GM21423 (cell line): ENCODE results near the gene NHSL2.

Experiments used
- ATAC-seq: cut with Tn5 transposase; IDR thresholded peaks from one replicate; pipeline ENCODE4 v1.9.1; 2021; ENCODE audit warnings: mild to moderate bottlenecking, moderate library complexity; ENCODE audit not compliant: unreplicated experiment

The NHSL2 gene

GRCh38 chrX:72125331-72126047 is 214.8 kb downstream of the NHSL2 start:
- no peak for ATAC-seq

DNA sequence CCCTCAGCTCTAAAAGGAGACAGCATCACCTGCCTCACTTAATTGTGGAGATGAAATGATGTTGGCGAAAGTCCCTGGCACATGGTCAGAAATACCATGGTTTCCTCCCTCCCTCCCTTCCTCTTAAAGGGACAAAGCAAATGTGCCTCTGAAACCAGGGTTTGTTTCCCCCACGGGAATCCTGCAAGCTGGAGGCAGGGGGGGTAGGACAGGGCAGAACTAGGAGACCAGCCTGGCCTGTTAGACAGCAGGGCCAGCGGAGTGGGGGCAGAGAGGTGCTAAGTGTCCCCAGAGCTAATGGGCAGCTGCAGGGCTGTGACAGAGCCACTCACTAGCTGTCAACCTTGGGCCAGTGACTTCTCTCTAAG is 215.4 kb downstream of the NHSL2 start:
- no peak for ATAC-seq

DNA sequence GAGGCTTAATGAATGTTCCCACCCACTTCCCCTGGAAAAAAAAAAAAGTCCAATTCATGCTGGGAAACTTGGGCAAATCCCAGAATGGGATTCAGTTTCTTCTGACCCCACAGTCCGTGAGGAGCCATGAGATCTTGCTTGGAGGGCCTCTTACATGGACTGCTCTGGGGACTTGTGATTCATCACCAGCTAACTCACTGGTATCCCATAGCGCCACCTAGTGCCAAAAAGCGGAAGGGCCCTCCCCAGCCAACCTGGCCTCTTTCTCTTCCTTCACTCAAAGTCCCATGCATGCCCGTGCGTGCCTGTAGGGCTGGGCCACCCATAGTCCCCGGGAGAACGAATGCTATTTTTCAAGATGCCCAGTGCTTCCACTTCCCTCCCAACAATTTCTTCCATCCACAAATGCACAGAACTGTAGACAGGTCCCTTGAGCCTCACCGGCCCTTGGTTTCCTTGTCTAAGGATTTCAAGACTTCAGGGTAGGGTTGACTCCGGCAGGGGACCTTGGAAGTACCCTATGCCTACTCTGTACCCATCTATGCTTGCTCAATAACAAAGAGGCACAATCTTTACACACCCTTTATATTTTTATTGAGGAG is 216.0 kb downstream of the NHSL2 start:
- ATAC-seq, result peak; percentile 87

GRCh38 chrX:72127332-72127731 is 216.7 kb downstream of the NHSL2 start:
- ATAC-seq, result no peak

DNA sequence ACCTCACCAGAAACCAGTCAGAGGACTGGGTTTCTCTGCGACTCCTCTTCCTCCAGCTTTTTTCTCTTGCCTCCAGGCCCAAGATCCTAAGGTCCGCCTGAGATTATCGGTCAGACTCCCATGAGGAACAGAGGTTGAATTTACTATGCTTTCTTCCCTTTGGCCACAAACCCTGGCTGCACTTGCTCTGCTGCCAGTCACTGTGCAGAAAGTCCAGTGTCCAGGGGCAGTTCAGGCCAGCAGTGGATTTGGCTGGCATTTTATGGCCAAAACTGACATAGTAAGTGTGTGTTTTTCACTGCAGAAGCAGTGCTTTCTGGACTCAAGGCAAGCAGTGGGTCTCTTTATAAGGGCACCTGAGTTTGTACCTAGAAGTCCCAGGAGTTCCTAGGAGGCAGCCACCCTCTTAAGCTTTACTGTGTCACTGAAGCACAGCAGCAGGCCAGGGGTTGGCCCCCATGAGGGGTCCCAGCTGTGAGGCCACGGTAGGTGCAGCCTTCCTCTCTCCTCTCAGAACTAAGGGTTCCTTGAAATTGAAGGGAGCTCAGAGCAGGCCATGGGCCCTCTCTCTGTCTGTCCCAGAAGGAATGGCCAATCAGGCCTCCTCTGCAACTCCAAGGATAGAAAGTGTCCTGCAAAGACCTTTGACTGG is 217.7 kb downstream of the NHSL2 start:
- no peak for ATAC-seq

- ATAC-seq, result no peak
These were observed 218.2 kb downstream of the NHSL2 start for GRCh38 chrX:72128881-72129280.

GRCh38 chrX:72129661-72130060 is 219.0 kb downstream of the NHSL2 start:
- no peak for ATAC-seq

- no peak for ATAC-seq
These were observed 219.6 kb downstream of the NHSL2 start for GRCh38 chrX:72130156-72130761.

GRCh38 chrX:72130762-72131250 is 220.2 kb downstream of the NHSL2 start:
- ATAC-seq, result no peak

- peak; percentile 46 for ATAC-seq
These were observed 221.0 kb downstream of the NHSL2 start, which contains the start of gene RTL5 for GRCh38 chrX:72131317-72132294. Gene RTL5 (minus strand): TSS chrX:72131915.

GRCh38 chrX:72132456-72132855 is 221.8 kb downstream of the NHSL2 start:
- ATAC-seq, result no peak

- no peak for ATAC-seq
These were observed 223.4 kb downstream of the NHSL2 start for GRCh38 chrX:72133851-72134546.

GRCh38 chrX:72137846-72138495 is 227.3 kb downstream of the NHSL2 start:
- ATAC-seq, result no peak

- no peak for ATAC-seq
These were observed 228.9 kb downstream of the NHSL2 start for GRCh38 chrX:72139538-72139937.

DNA sequence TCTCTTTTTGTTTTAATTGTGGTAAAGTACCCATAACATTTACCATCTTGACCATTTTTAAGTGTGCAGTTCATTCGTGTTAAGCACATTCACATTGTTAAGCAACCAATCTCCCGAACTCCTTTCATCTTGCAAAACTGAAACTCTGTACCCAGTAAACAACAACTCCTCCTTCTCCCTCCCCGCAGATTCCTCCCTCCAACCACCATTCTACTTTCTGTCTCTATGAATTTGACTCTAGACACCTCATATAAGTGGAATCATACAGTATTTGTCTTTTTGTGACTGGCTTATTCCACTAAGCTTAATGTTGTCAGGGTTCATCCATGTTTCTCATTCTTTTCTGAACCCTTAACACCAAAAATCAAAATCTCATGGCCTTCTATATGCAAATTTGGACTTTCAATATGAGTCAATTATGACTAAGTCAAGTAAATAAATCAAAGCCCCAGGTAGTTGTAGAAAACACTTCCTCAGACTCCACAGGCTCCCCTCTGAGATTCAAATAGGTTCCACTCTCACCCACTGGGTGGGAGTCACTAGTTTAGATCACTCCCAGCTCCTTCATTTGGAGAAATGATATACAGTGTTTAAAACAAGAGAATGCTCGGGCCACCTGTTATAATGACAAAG is 230.8 kb downstream of the NHSL2 start:
- ATAC-seq, result no peak

GRCh38 chrX:72142094-72142793 is 231.6 kb downstream of the NHSL2 start:
- no peak for ATAC-seq

DNA sequence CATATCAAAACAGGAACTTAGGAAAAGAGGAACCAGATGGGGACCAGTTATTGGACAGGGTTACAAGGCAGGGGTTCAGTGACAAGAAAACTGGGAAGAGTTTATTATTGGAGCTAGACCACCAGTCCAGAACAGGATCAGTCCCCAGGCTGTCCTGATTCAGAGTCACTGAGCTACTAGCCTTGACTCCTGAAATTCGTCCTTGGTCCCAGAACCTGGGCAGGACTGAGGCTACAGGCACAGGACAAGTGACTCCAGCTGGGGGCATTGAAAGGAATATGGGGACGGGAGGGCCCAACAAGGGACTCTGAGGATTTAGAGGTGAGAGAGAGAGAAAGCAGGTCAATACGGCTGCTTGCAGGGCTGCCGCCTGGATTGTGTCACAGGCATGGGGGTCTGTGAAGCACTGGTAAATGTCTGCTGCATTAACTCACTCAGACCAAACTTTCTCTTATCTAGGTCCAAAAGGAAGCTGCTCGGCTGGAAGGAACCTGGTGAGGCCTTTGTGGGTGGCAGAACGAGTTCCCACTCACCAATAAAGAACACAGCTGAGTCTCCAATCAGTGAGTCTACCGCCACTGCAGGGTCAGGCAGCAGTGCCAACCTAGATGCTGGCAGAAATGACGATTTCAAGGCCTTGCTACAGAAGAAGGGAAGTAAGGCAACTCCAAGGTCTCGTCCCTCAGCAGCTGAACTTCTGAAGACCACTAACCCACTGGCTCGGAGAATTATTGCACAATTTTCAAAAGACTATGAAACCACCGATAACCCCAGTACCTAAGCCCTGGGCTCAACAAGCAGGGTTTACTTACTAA is 232.4 kb downstream of the NHSL2 start:
- no peak for ATAC-seq

DNA sequence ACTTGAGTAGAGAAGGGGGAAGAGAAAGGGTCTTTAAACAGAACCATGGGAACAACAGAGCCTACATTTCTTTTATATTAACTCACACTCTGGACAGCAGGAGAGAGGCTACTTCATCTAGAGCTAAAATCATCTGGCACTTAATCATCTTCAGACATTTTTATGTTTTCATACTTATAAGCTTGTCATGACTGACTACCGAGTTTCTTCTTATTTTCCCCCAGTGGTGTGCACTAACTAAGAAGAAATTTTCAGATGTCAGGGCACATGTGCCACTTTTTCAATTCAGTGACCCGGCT is 232.9 kb downstream of the NHSL2 start:
- no peak for ATAC-seq
